ENCODE results near the gene OMP. TPM values are rescaled to one million over a fixed set of nuclear protein-coding genes. Genes with fewer than 3 reads are reported as not detected.
A peak's percentile ranks its signal among the peaks of the same experiment; 100 is the strongest.
"Not testable (repeated sequence)": the region's sequence is repeated elsewhere in the genome, so short reads cannot be mapped to it uniquely, and the experiment has no call there.

The OMP gene
- total and polyA plus RNA-seq, 2 donors from 2014 or later = 1.8 TPM; not detected in 1

GRCh38 chr11:77096591-77097019, 6.0 kb upstream of the OMP start:
- H3K9ac ChIP-seq (ENCODE audit: low read length in 3 of 3) = no peak overlapping the region
- H3K27me3 ChIP-seq (ENCODE audit: control insufficient read depth, insufficient read depth, low read length) = no peaks in the 10 kb centered on the region
- no peak overlapping the region for H3K4me3 ChIP-seq (ENCODE audit: low read length in 3 of 3)
- no peaks in the 10 kb centered on the region for H3K9me3 ChIP-seq (ENCODE audit: control insufficient read depth in 2 of 3, insufficient read depth in 1 of 3, low read length in 3 of 3)
- peaks cover 0 to 3% (median 0%) of the 10 kb centered on the region in 3 donors for H3K36me3 ChIP-seq (ENCODE audit: control insufficient read depth in 2 of 3, insufficient read depth in 3 of 3, low read length in 3 of 3)
- DNase-seq = peak in 1 of 5 donors; percentile 18
- no peaks in the 10 kb centered on the region for H3K4me1 ChIP-seq (ENCODE audit: control insufficient read depth in 2 of 3, insufficient read depth in 2 of 3, low read depth in 1 of 3, low read length in 3 of 3)
- intact Hi-C loops (cut with DNase I) = no loop called here
- no peak for FAIRE-seq
- no peak for TF ChIP-seq CTCF (IDR thresholded peaks at IDR 0.05; ENCODE audit: borderline replicate concordance, extremely low read depth, insufficient read depth)
- no peak overlapping the region for H3K27ac ChIP-seq (ENCODE audit: low read depth in 2 of 2, low read length in 2 of 2)

GRCh38 chr11:77097180-77097579, 5.5 kb upstream of the OMP start:
- H3K9me3 ChIP-seq (ENCODE audit: control insufficient read depth in 2 of 3, insufficient read depth in 1 of 3, low read length in 3 of 3); H3K9ac ChIP-seq (ENCODE audit: low read length in 3 of 3); H3K27ac ChIP-seq (ENCODE audit: low read depth in 2 of 2, low read length in 2 of 2); intact Hi-C loops (cut with DNase I); H3K36me3 ChIP-seq (ENCODE audit: control insufficient read depth in 2 of 3, insufficient read depth in 3 of 3, low read length in 3 of 3); FAIRE-seq; H3K4me3 ChIP-seq (ENCODE audit: low read length in 3 of 3); H3K4me1 ChIP-seq (ENCODE audit: control insufficient read depth in 2 of 3, insufficient read depth in 2 of 3, low read depth in 1 of 3, low read length in 3 of 3); H3K27me3 ChIP-seq (ENCODE audit: control insufficient read depth, insufficient read depth, low read length); DNase-seq: not testable (repeated sequence)

GRCh38 chr11:77100166-77101042, 2.2 kb upstream of the OMP start:
- TF ChIP-seq CTCF (IDR thresholded peaks at IDR 0.05; ENCODE audit: borderline replicate concordance, extremely low read depth, insufficient read depth) = no peak
- H3K27ac ChIP-seq (ENCODE audit: low read depth in 2 of 2, low read length in 2 of 2) = no peak overlapping the region
- no peak overlapping the region for H3K4me3 ChIP-seq (ENCODE audit: low read length in 3 of 3)
- no peaks in the 10 kb centered on the region for H3K27me3 ChIP-seq (ENCODE audit: control insufficient read depth, insufficient read depth, low read length)
- FAIRE-seq = no peak
- no peak overlapping the region for H3K9ac ChIP-seq (ENCODE audit: low read length in 3 of 3)
- H3K4me1 ChIP-seq (ENCODE audit: control insufficient read depth in 2 of 3, insufficient read depth in 2 of 3, low read depth in 1 of 3, low read length in 3 of 3) = no peaks in the 10 kb centered on the region
- intact Hi-C loops (cut with DNase I) = no loop called here
- H3K36me3 ChIP-seq (ENCODE audit: control insufficient read depth in 2 of 3, insufficient read depth in 3 of 3, low read length in 3 of 3) = no peaks in the 10 kb centered on the region
- H3K9me3 ChIP-seq (ENCODE audit: control insufficient read depth in 2 of 3, insufficient read depth in 1 of 3, low read length in 3 of 3) = no peaks in the 10 kb centered on the region
- DNase-seq = peak in 1 of 5 donors; percentile 64

- Histone ChIP-seq H3K4me3 (ENCODE audit: low read length in 3 of 3) (no peak overlapping the region), H3K4me1 (ENCODE audit: control insufficient read depth in 2 of 3, insufficient read depth in 2 of 3, low read depth in 1 of 3, low read length in 3 of 3) (no peaks in the 10 kb centered on the region), H3K9me3 (ENCODE audit: control insufficient read depth in 2 of 3, insufficient read depth in 1 of 3, low read length in 3 of 3) (no peaks in the 10 kb centered on the region), H3K27me3 (ENCODE audit: control insufficient read depth, insufficient read depth, low read length) (no peaks in the 10 kb centered on the region), H3K36me3 (ENCODE audit: control insufficient read depth in 2 of 3, insufficient read depth in 3 of 3, low read length in 3 of 3) (no peaks in the 10 kb centered on the region), H3K9ac (ENCODE audit: low read length in 3 of 3) (no peak overlapping the region), H3K27ac (ENCODE audit: low read depth in 2 of 2, low read length in 2 of 2) (no peak overlapping the region)
- FAIRE-seq (no peak), DNase-seq (no peak)
- no peak for TF ChIP-seq CTCF (IDR thresholded peaks at IDR 0.05; ENCODE audit: borderline replicate concordance, extremely low read depth, insufficient read depth)
- intact Hi-C loops (cut with DNase I) = no loop called here
These were observed 1.6 kb upstream of the OMP start for GRCh38 chr11:77101043-77101537.
